Measurements from ENCODE around the gene COL27A1. TPM values are rescaled to one million over a fixed set of nuclear protein-coding genes. Genes with fewer than 3 reads are reported as not detected.

The COL27A1 gene
- total and polyA plus RNA-seq, 9 of the 15 experiments (the other 6 are each of a cell fraction or from before 2014, with no cell fraction given): 0.07 TPM; not detected in 8

GRCh38 chr9:114343471-114344187, 188.3 kb downstream of the COL27A1 start:
- H3K27me3 ChIP-seq (ENCODE audit: control insufficient read depth in 2 of 2, insufficient read depth in 2 of 2, low read length in 2 of 2): no peaks in the 10 kb centered on the region
- intact Hi-C loops (cut with micrococcal nuclease): no loop called here
- peaks cover 17% of the 10 kb centered on the region; the same call in 2 of the 3 replicates for H3K36me3 ChIP-seq (ENCODE audit: control insufficient read depth, insufficient read depth, low read length)
- ATAC-seq (no peak), FAIRE-seq (no peak), DNase-seq (ENCODE audit: extremely low read depth in 1 of 4, low spot score in 3 of 4) (no peak)
- no peak overlapping the region for H3K4me2 ChIP-seq (ENCODE audit: insufficient read depth, low read length)
- no peak overlapping the region for H3K27ac ChIP-seq (ENCODE audit: extremely low read depth, low read depth, low read length)
- no peak overlapping the region for H3K4me3 ChIP-seq
- in situ Hi-C loops (cut with MboI): no loop called here
- BruUV-seq (replicated peaks): no TSS peak
- CTCF ChIA-PET (ENCODE audit: low intra/inter-chr PET ratio): no interaction called here
- no peaks in the 10 kb centered on the region for H3K9me1 ChIP-seq (ENCODE audit: control insufficient read depth, insufficient read depth, low read length)
- 74% methylated on average over 9 of the region's 9 CpGs for WGBS (ENCODE audit: insufficient coverage, low coverage, missing lambda C conversion rate)
- POLR2A ChIA-PET: interaction anchor here (1.3 kb wide), 1 partner anchor 11 kb away, joined by 3 read pairs; no protein-coding TSS in a partner anchor
- no peak overlapping the region for H3K9ac ChIP-seq (ENCODE audit: insufficient read depth in 1 of 2, low read depth in 2 of 2, low read length in 2 of 2)
- no peak overlapping the region for H2AFZ ChIP-seq (ENCODE audit: low read depth, low read length)
- H3K79me2 ChIP-seq (ENCODE audit: control insufficient read depth, insufficient read depth, low read length): no peaks in the 10 kb centered on the region
- no peak for TF ChIP-seq ZNF274 (IDR thresholded peaks at IDR 0.05; ENCODE audit: borderline replicate concordance, low read depth, low read length)
- 0 out of 2 replicates have a peak, but pooled peaks cover 7% of the 10 kb centered on the region for H4K20me1 ChIP-seq (replicated peaks; ENCODE audit: control insufficient read depth, insufficient read depth, low read length)
- peaks cover under 1 to 7% of the 10 kb centered on the region in 2 experiments; a peak in 4 of 5 replicates for H3K4me1 ChIP-seq (replicated peaks in 1 of 2; ENCODE audit: control insufficient read depth in 2 of 2, insufficient read depth in 2 of 2, low read length in 2 of 2)
- H3K9me3 ChIP-seq (replicated peaks; ENCODE audit: control insufficient read depth, insufficient read depth, low read depth, low read length): no peaks in the 10 kb centered on the region

- POLR2A ChIA-PET: interaction anchor here (1.3 kb wide), 1 partner anchor 10 kb away, joined by 3 read pairs; no protein-coding TSS in a partner anchor
- FAIRE-seq (no peak), ATAC-seq (no peak)
Observed at GRCh38 chr9:114344188-114344566, 188.8 kb downstream of the COL27A1 start.

More at GRCh38 chr9:114344188-114344566, 188.8 kb downstream of the COL27A1 start:
- no peaks in the 10 kb centered on the region for H3K27me3 ChIP-seq (ENCODE audit: control insufficient read depth in 2 of 2, insufficient read depth in 2 of 2, low read length in 2 of 2)
- BruUV-seq (replicated peaks): no TSS peak
- 73% methylated on average over 11 of the region's 11 CpGs for WGBS (ENCODE audit: insufficient coverage, low coverage, missing lambda C conversion rate)
- H3K36me3 ChIP-seq (ENCODE audit: control insufficient read depth, insufficient read depth, low read length): peaks cover 18% of the 10 kb centered on the region; the same call in 2 of the 3 replicates
- H3K4me3 ChIP-seq: no peak overlapping the region
- peaks cover 5 to 11% of the 10 kb centered on the region in 2 experiments; a peak in 4 of 5 replicates for H3K4me1 ChIP-seq (replicated peaks in 1 of 2; ENCODE audit: control insufficient read depth in 2 of 2, insufficient read depth in 2 of 2, low read length in 2 of 2)
- no peaks in the 10 kb centered on the region for H3K9me3 ChIP-seq (replicated peaks; ENCODE audit: control insufficient read depth, insufficient read depth, low read depth, low read length)
- CTCF ChIA-PET (ENCODE audit: low intra/inter-chr PET ratio): no interaction called here
- H3K9ac ChIP-seq (ENCODE audit: insufficient read depth in 1 of 2, low read depth in 2 of 2, low read length in 2 of 2): no peak overlapping the region
- no peaks in the 10 kb centered on the region for H3K9me1 ChIP-seq (ENCODE audit: control insufficient read depth, insufficient read depth, low read length)
- H3K27ac ChIP-seq (ENCODE audit: extremely low read depth, low read depth, low read length): no peak overlapping the region
- no peaks in the 10 kb centered on the region for H3K79me2 ChIP-seq (ENCODE audit: control insufficient read depth, insufficient read depth, low read length)
- H3K4me2 ChIP-seq (ENCODE audit: insufficient read depth, low read length): no peak overlapping the region
- no peak overlapping the region for H2AFZ ChIP-seq (ENCODE audit: low read depth, low read length)
- intact Hi-C loops (cut with micrococcal nuclease): no loop called here
- DNase-seq (ENCODE audit: extremely low read depth in 1 of 4, low spot score in 3 of 4): no peak
- H4K20me1 ChIP-seq (replicated peaks; ENCODE audit: control insufficient read depth, insufficient read depth, low read length): 0 out of 2 replicates have a peak, but pooled peaks cover 4% of the 10 kb centered on the region
- in situ Hi-C loops (cut with MboI): no loop called here
- TF ChIP-seq ZNF24 (IDR thresholded peaks at IDR 0.05) (peak; percentile 25; the same call in 1 of the 2 replicates), ZBTB1 (CRISPR knock-in tag; IDR thresholded peaks at IDR 0.05; ENCODE audit: borderline replicate concordance, low read depth) (no peak), JUND (IDR thresholded peaks at IDR 0.05; ENCODE audit: borderline replicate concordance, low read depth, low read length) (no peak), JUND (tag; IDR thresholded peaks at IDR 0.05; ENCODE audit: borderline replicate concordance, low read depth, low read length) (no peak), SP1 (CRISPR knock-in tag; IDR thresholded peaks at IDR 0.05) (no peak)

All from K562 (cell line).